H1 (cell line): ENCODE measurements around the gene MCRS1. TPM values are rescaled to one million over a fixed set of nuclear protein-coding genes. Genes with fewer than 3 reads are reported as not detected.

Experiments
- CTCF ChIA-PET: fragments of 300-600 bp; sonication (Branson Sonifier 250); formaldehyde crosslinking; loops from one replicate; lab custom pipeline; 2021; ENCODE audit not compliant: partially characterized antibody; lab: Charles Lee
- POLR2A ChIA-PET: fragments of 300-600 bp; sonication (Branson Sonifier 250); formaldehyde crosslinking; loops from one replicate; lab custom pipeline; 2021; ENCODE audit warnings: inconsistent platforms; ENCODE audit not compliant: partially characterized antibody; lab: Charles Lee
- DNase-seq, 2 experiments: peaks; one replicate each; pipeline versions ENCODE4 v3.0.0 to v3.0.0-alpha.2; 2010 to 2022; ENCODE audit warnings: low spot score in 2 of 2, low read depth in 1 of 2, mixed read lengths in 1 of 2
- FAIRE-seq: peaks from 2 replicates; lab custom pipeline; 2011; peaks lifted over from hg19 to GRCh38; lab: Jason Lieb, UNC
- H2AFZ ChIP-seq: 2 replicates; pipeline ENCODE4 v1.8.1; 2012; ENCODE audit warnings: low read length, inconsistent platforms
- H2AK5ac ChIP-seq: 2 replicates; pipeline ENCODE4 v1.6.1; 2013; ENCODE audit warnings: low read depth, low read length
- H2BK120ac ChIP-seq: replicated peaks from 2 replicates; pipeline ENCODE3; 2013; ENCODE audit warnings: low read depth, low read length, inconsistent platforms
- H2BK12ac ChIP-seq: 2 replicates; pipeline ENCODE4 v1.6.1; 2013; ENCODE audit warnings: low read depth, low read length
- H2BK15ac ChIP-seq: 2 replicates; pipeline ENCODE4 v1.6.1; 2013; ENCODE audit warnings: low read length
- H2BK20ac ChIP-seq: 2 replicates; pipeline ENCODE4 v1.6.1; 2013; ENCODE audit warnings: low read length
- H2BK5ac ChIP-seq: 2 replicates; pipeline ENCODE4 v1.6.1; 2013; ENCODE audit warnings: low read depth, low read length
- H3K14ac ChIP-seq: 2 replicates; pipeline ENCODE4 v1.6.1; 2013; ENCODE audit warnings: inconsistent platforms; ENCODE audit not compliant: insufficient read length
- H3K18ac ChIP-seq: 2 replicates; pipeline ENCODE4 v1.6.1; 2013; ENCODE audit warnings: low read length; ENCODE audit errors: extremely low read depth
- H3K23ac ChIP-seq: 2 replicates; pipeline ENCODE4 v1.6.1; 2013; ENCODE audit warnings: inconsistent platforms; ENCODE audit not compliant: insufficient read length
- H3K23me2 ChIP-seq: 2 replicates; pipeline ENCODE4 v1.6.1; 2013; ENCODE audit warnings: low read depth, low read length
- H3K27ac ChIP-seq: 2 replicates; pipeline ENCODE4 v1.6.1; 2011; ENCODE audit warnings: low read depth, low read length, inconsistent platforms
- H3K27me3 ChIP-seq, 4 experiments: replicated peaks in 1 of 4; 1 replicate in 1 of 4; 2 replicates in 3 of 4; pipeline versions ENCODE4 v1.6.1 to v1.8.1; 2011 to 2013; ENCODE audit warnings: low read length in 3 of 4, mild to moderate bottlenecking in 3 of 4, inconsistent platforms in 2 of 4, mixed read lengths in 2 of 4, moderate library complexity in 1 of 4; ENCODE audit not compliant: control insufficient read depth in 3 of 4, insufficient read depth in 3 of 4; ENCODE audit errors: extremely low read depth in 1 of 4
- H3K36me3 ChIP-seq, 4 experiments: 2 replicates each; pipeline versions ENCODE4 v1.6.1 to v1.8.1; 2011 to 2013; ENCODE audit warnings: mild to moderate bottlenecking in 4 of 4, low read length in 3 of 4, moderate library complexity in 2 of 4, control low read depth in 1 of 4, inconsistent platforms in 1 of 4; ENCODE audit not compliant: insufficient read depth in 4 of 4, control insufficient read depth in 2 of 4
- H3K4ac ChIP-seq: replicated peaks from 2 replicates; pipeline ENCODE3; 2013; ENCODE audit warnings: low read length, low read depth, mixed read lengths, inconsistent platforms; ENCODE audit not compliant: insufficient read length
- H3K4me1 ChIP-seq, 4 experiments: replicated peaks in 1 of 4; 1 replicate in 1 of 4; 2 replicates in 3 of 4; pipeline versions ENCODE4 v1.6.1 to v1.8.1; 2011 to 2013; ENCODE audit warnings: low read length in 3 of 4, inconsistent platforms in 2 of 4, mixed read lengths in 1 of 4; ENCODE audit not compliant: insufficient read depth in 4 of 4, control insufficient read depth in 3 of 4
- H3K4me2 ChIP-seq, 2 experiments: 2 replicates each; pipeline versions ENCODE4 v1.6.1 to v1.8.1; 2011 to 2013; ENCODE audit warnings: low read depth in 2 of 2, low read length in 2 of 2, control low read depth in 1 of 2, inconsistent platforms in 1 of 2, mild to moderate bottlenecking in 1 of 2; ENCODE audit not compliant: insufficient read depth in 1 of 2
- H3K4me3 ChIP-seq, 4 experiments: fragments of 200-600, 300-600 bp in 1 of 4; sonication (generic), shearing (Covaris generic), sonication (Bioruptor Twin) in 1 of 4; 2 replicates each; pipeline versions ENCODE4 v1.5.1 to v1.8.1; 2011 to 2016; ENCODE audit warnings: low read length in 4 of 4, low read depth in 3 of 4, control low read depth in 2 of 4, inconsistent platforms in 2 of 4, mild to moderate bottlenecking in 2 of 4, mixed read lengths in 1 of 4, moderate library complexity in 1 of 4; ENCODE audit not compliant: insufficient read depth in 2 of 4; ENCODE audit errors: extremely low read depth in 1 of 4
- H3K56ac ChIP-seq: replicated peaks from 2 replicates; pipeline ENCODE3; 2013; ENCODE audit warnings: low read depth, mild to moderate bottlenecking, mixed read lengths, low read length, inconsistent platforms; ENCODE audit not compliant: insufficient read length
- H3K79me1 ChIP-seq: 2 replicates; pipeline ENCODE4 v1.6.1; 2013; ENCODE audit warnings: low read depth, low read length, control low read depth
- H3K79me2 ChIP-seq, 2 experiments: 2 replicates each; pipeline versions ENCODE4 v1.6.1 to v1.8.1; 2012 to 2013; ENCODE audit warnings: low read length in 2 of 2, mild to moderate bottlenecking in 2 of 2, inconsistent platforms in 1 of 2; ENCODE audit not compliant: insufficient read depth in 2 of 2, control insufficient read depth in 1 of 2
- H3K9ac ChIP-seq, 4 experiments: replicated peaks in 1 of 4; 1 replicate in 1 of 4; 2 replicates in 3 of 4; pipeline versions ENCODE4 v1.6.1 to v1.8.1; 2011 to 2013; ENCODE audit warnings: low read depth in 3 of 4, low read length in 3 of 4, control low read depth in 2 of 4, mild to moderate bottlenecking in 2 of 4, moderate library complexity in 2 of 4, inconsistent platforms in 1 of 4; ENCODE audit errors: extremely low read depth in 1 of 4
- H3K9me3 ChIP-seq, 2 experiments: 2 replicates each; pipeline versions ENCODE4 v1.6.1 to v1.8.1; 2012 to 2013; ENCODE audit warnings: mild to moderate bottlenecking in 2 of 2, moderate library complexity in 2 of 2, control low read depth in 1 of 2, inconsistent platforms in 1 of 2, low read depth in 1 of 2, low read length in 1 of 2, mixed read lengths in 1 of 2; ENCODE audit not compliant: insufficient read depth in 2 of 2
- H4K20me1 ChIP-seq, 2 experiments: replicated peaks in 1 of 2; 2 replicates each; pipeline versions ENCODE3 to v1.8.1; 2011 to 2013; ENCODE audit warnings: inconsistent platforms in 2 of 2, low read length in 2 of 2, mild to moderate bottlenecking in 1 of 2; ENCODE audit not compliant: insufficient read depth in 2 of 2, control insufficient read depth in 1 of 2
- H4K5ac ChIP-seq: 2 replicates; pipeline ENCODE4 v1.6.1; 2013; ENCODE audit warnings: low read length, low read depth, mixed read lengths, inconsistent platforms; ENCODE audit not compliant: insufficient read length
- H4K8ac ChIP-seq: 2 replicates; pipeline ENCODE4 v1.8.0; 2013; ENCODE audit warnings: mild to moderate bottlenecking, moderate library complexity, low read length, inconsistent platforms; ENCODE audit not compliant: insufficient read depth; ENCODE audit errors: extremely low read depth
- H4K91ac ChIP-seq: replicated peaks from 2 replicates; pipeline ENCODE3; 2013; ENCODE audit warnings: low read length, mixed read lengths, inconsistent platforms; ENCODE audit not compliant: insufficient read length
- JUND ChIP-seq: IDR thresholded peaks from 2 replicates; pipeline ENCODE4 v1.6.1; 2011; ENCODE audit warnings: mild to moderate bottlenecking, improper control_type of control experiment, low read length
- SP2 ChIP-seq: IDR thresholded peaks from 2 replicates; pipeline ENCODE4 v1.6.1; 2012; ENCODE audit warnings: mild to moderate bottlenecking, low read length, inconsistent platforms
- TAF1 ChIP-seq: IDR thresholded peaks from 2 replicates; pipeline ENCODE4 v1.6.1; 2011; ENCODE audit warnings: mild to moderate bottlenecking, low read depth, low read length
- WGBS, 2 experiments: shearing (Covaris generic) in 1 of 2; methylation state at CpG; one replicate each; pipeline versions ENCODE4 v1.1.6 to v1.1.7; 2013 to 2015; ENCODE audit warnings: low lambda C conversion rate in 2 of 2, mixed read lengths in 2 of 2, inconsistent platforms in 1 of 2, low coverage in 1 of 2, missing lambda C conversion rate in 1 of 2; ENCODE audit not compliant: insufficient replicate concordance in 2 of 2, insufficient coverage in 1 of 2, insufficient read length in 1 of 2; ENCODE audit errors: extremely low coverage in 1 of 2, missing lambda C conversion rate in 1 of 2; 5-methylcytosine and 5-hydroxymethylcytosine counted together
- polyA plus RNA-seq, 7 experiments: library from polyadenylated mRNA; depleted of rRNA in 3 of 7; stranded (reverse) in 5 of 7; unstranded in 2 of 7; fragments of >200 nt in 5 of 7; fragments of 200-250 nt in 2 of 7; gene quantifications; 1 replicate in 5 of 7; 2 replicates in 1 of 7; 4 replicates in 1 of 7; pipeline versions ENCODE4 v1.2.1 to v1.2.3, GENCODE V29; 2011 to 2013; ENCODE audit warnings: missing spikeins in 2 of 7, mixed read lengths in 2 of 7
- total RNA-seq: library from RNA; stranded (reverse); fragmentation: NEBNext Ultra II Directional; extraction: Animal tissue kit (Norgen Biotek cat#: 25700); gene quantifications from 2 replicates; pipeline ENCODE4 v1.2.1, GENCODE V29; 2021

The MCRS1 gene
- total and polyA plus RNA-seq, 2 of the 8 experiments (the other 6 are each of a cell fraction or from before 2014, with no cell fraction given) = 90.3 to 139 TPM

GRCh38 chr12:49554266-49554665 lies 13.7 kb downstream of the MCRS1 start:
- no peak overlapping the region; the same call in 1 of the 2 replicates for H2BK5ac ChIP-seq
- no peak overlapping the region for H2BK15ac ChIP-seq
- H2AFZ ChIP-seq = no peak overlapping the region
- H2BK120ac ChIP-seq = no peak overlapping the region
- H3K4me2 ChIP-seq = no peak overlapping the region
- ChIA-PET POLR2A (interaction anchor here (1.0 to 6.7 kb wide), 8 partner anchors 9 to 231 kb away, joined by 3 to 72 read pairs (median 6); partner anchors contain the start of genes MCRS1, SPATS2 and TROAP), CTCF (interaction anchor here (0.5 to 14.0 kb wide), 47 partner anchors 9 to 456 kb away, joined by 3 to 171 read pairs (median 5); partner anchors contain the start of genes DNAJC22, FAM186B, KCNH3 and MCRS1)
- FAIRE-seq (no peak), DNase-seq (no peak)
- peaks cover 6 to 16% (median 12%) of the 10 kb centered on the region in 4 experiments; a peak in 6 of 8 replicates for H3K36me3 ChIP-seq
- H3K27me3 ChIP-seq = peaks cover 0 to 21% (median 14%) of the 10 kb centered on the region in 4 experiments; a peak in 6 of 7 replicates
- H3K18ac ChIP-seq = no peak overlapping the region
- peaks cover 0 to 5% of the 10 kb centered on the region in 2 experiments for H4K20me1 ChIP-seq
- H4K8ac ChIP-seq = no peak overlapping the region
- H2AK5ac ChIP-seq = no peak overlapping the region
- H2BK20ac ChIP-seq = no peak overlapping the region
- H4K5ac ChIP-seq = no peak overlapping the region
- H3K9me3 ChIP-seq = no peaks in the 10 kb centered on the region
- H4K91ac ChIP-seq = no peak overlapping the region
- H3K4ac ChIP-seq = no peak overlapping the region
- H3K4me1 ChIP-seq = peaks cover 0 to 6% (median 4%) of the 10 kb centered on the region in 4 experiments; a peak in 6 of 7 replicates
- no peak overlapping the region for H3K27ac ChIP-seq
- H2BK12ac ChIP-seq = no peak overlapping the region
- no peaks in the 10 kb centered on the region for H3K79me1 ChIP-seq
- peaks cover 3% of the 10 kb centered on the region; the same call in 1 of the 2 replicates for H3K23me2 ChIP-seq
- no peak overlapping the region for H3K56ac ChIP-seq
- 84% methylated on average over 15 of the region's 15 CpGs; no CpG with 5 or more reads in 1 of the 2 experiments for WGBS, 2 experiments
- H3K4me3 ChIP-seq = no peak overlapping the region
- no peak overlapping the region for H3K14ac ChIP-seq
- no peak overlapping the region for H3K9ac ChIP-seq
- TF ChIP-seq SP2 (no peak), TAF1 (no peak), JUND (no peak)
- TF ChIP-seq, all 59 proteins: peak for 0
- no peaks in the 10 kb centered on the region for H3K79me2 ChIP-seq
- no peak overlapping the region for H3K23ac ChIP-seq
